HG03064 (cell line): Measurements from ENCODE around the gene PKP1.

ENCODE experiments used
- ATAC-seq: cut with Tn5 transposase; IDR thresholded peaks from one replicate; pipeline ENCODE4 v1.9.1; 2021; ENCODE audit warnings: low read depth; ENCODE audit not compliant: unreplicated experiment

Gene PKP1

GRCh38 chr1:201325678-201326060, 42.4 kb downstream of the PKP1 start:
- ATAC-seq, result no peak

GRCh38 chr1:201326710-201327109, 43.4 kb downstream of the PKP1 start:
- ATAC-seq, result no peak

GRCh38 chr1:201327687-201328240, 44.5 kb downstream of the PKP1 start:
- no peak for ATAC-seq

- no peak for ATAC-seq
Measured at GRCh38 chr1:201328576-201328975, 45.3 kb downstream of the PKP1 start.

- ATAC-seq, result no peak
Measured at GRCh38 chr1:201329286-201329685, 46.0 kb downstream of the PKP1 start.

GRCh38 chr1:201329801-201330200, 46.5 kb downstream of the PKP1 start:
- ATAC-seq, result no peak

- ATAC-seq, result no peak
Measured at GRCh38 chr1:201330541-201330940, 47.2 kb downstream of the PKP1 start.

- ATAC-seq, result no peak
Measured at GRCh38 chr1:201331166-201331565, 47.9 kb downstream of the PKP1 start.

- no peak for ATAC-seq
Measured at GRCh38 chr1:201332021-201332420, 48.7 kb downstream of the PKP1 start.

GRCh38 chr1:201332616-201333335, 49.5 kb downstream of the PKP1 start:
- ATAC-seq, result no peak

- ATAC-seq, result no peak
Measured at GRCh38 chr1:201334325-201335173, 51.2 kb downstream of the PKP1 start.

- no peak for ATAC-seq
Measured at GRCh38 chr1:201335174-201335870, 52.0 kb downstream of the PKP1 start.

- no peak for ATAC-seq
Measured at GRCh38 chr1:201335901-201336300, 52.6 kb downstream of the PKP1 start.

GRCh38 chr1:201336711-201337450, 53.6 kb downstream of the PKP1 start:
- no peak for ATAC-seq

- no peak for ATAC-seq
Measured at GRCh38 chr1:201341377-201341776, 58.1 kb downstream of the PKP1 start.

- no peak for ATAC-seq
Measured at GRCh38 chr1:201344206-201345080, 61.1 kb downstream of the PKP1 start.

GRCh38 chr1:201345081-201345355, 61.7 kb downstream of the PKP1 start:
- ATAC-seq, result no peak

GRCh38 chr1:201346337-201346939, 63.1 kb downstream of the PKP1 start:
- no peak for ATAC-seq

- ATAC-seq, result no peak
Measured at GRCh38 chr1:201346987-201347386, 63.7 kb downstream of the PKP1 start.
